Activated T-helper 1 cell treated with anti-CD3 and anti-CD28 coated beads, Interleukin-12 subunit alpha, Interleukin-12 subunit beta, Interleukin-2, Interleukin-4 antibody, amounts not matched to agents 30 ng/mL and 10 ng/mL and 1 ng/mL, durations not matched to agents 14 hours and 24 hours and 36 hours (primary cell): ENCODE measurements around the gene GLA. TPM values are rescaled to one million over a fixed set of nuclear protein-coding genes. Genes with fewer than 3 reads are reported as not detected.

ENCODE experiments used
- total RNA-seq: library from RNA; stranded (reverse); gene quantifications from 2 replicates; pipeline ENCODE4 v1.2.3, GENCODE V29; 2022

GLA gene
- total RNA-seq, 1 donor from 2014 or later: 65.7 TPM

Other genes starting within 250 kb of the GLA start
- gene DRP2, start 188.1 kb downstream of the GLA start, total RNA-seq: 0.23 and 0.39 TPM in 2 replicates
- 0.10 and 0.36 TPM in 2 replicates for gene TAF7L, start 116.6 kb downstream of the GLA start, total RNA-seq
- gene TIMM8A, start 59.2 kb downstream of the GLA start, total RNA-seq: 30.9 and 36.5 TPM in 2 replicates
- not detected in 2 replicates for gene BTK, start 21.7 kb downstream of the GLA start, total RNA-seq
- 226 and 269 TPM in 2 replicates for gene RPL36A, start 16.9 kb downstream of the GLA start, total RNA-seq
- 20.6 and 21.3 TPM in 2 replicates for gene HNRNPH2, start 297 bp upstream of the GLA start, total RNA-seq
- gene ARMCX4, start 77.5 kb upstream of the GLA start, total RNA-seq: 3.3 and 4.8 TPM in 2 replicates
- gene ARMCX1, start 142.6 kb upstream of the GLA start, total RNA-seq: 0.16 and 0.20 TPM in 2 replicates
- 79.3 and 83.5 TPM in 2 replicates for gene ARMCX6, start 210.1 kb upstream of the GLA start, total RNA-seq
- gene ARMCX3, start 215.2 kb upstream of the GLA start, total RNA-seq: 63.2 and 70.2 TPM in 2 replicates